ENCODE data around the gene CFAP119.
A peak's percentile ranks its signal among the peaks of the same experiment; 100 is the strongest.

Gene CFAP119

GRCh38 chr16:30755955-30756780, 5.7 kb downstream of the CFAP119 start:
- Histone ChIP-seq H3K9ac (ENCODE audit: low read depth, low read length) (no peak overlapping the region), H3K4me1 (ENCODE audit: control insufficient read depth, insufficient read depth, low read length) (no peaks in the 10 kb centered on the region), H3K36me3 (ENCODE audit: control insufficient read depth, insufficient read depth, low read length) (peaks cover 36% of the 10 kb centered on the region), H3K27me3 (ENCODE audit: control insufficient read depth, insufficient read depth, low read length) (no peaks in the 10 kb centered on the region), H3K9me3 (ENCODE audit: control insufficient read depth, insufficient read depth, low read length) (no peaks in the 10 kb centered on the region), H3K4me3 (ENCODE audit: low read depth, low read length) (no peak overlapping the region)

GRCh38 chr16:30753596-30753995, 8.3 kb downstream of the CFAP119 start:
- Histone ChIP-seq H3K9me3 (ENCODE audit: control insufficient read depth, insufficient read depth, low read length) (no peaks in the 10 kb centered on the region), H3K9ac (ENCODE audit: low read depth, low read length) (no peak overlapping the region), H3K4me1 (ENCODE audit: control insufficient read depth, insufficient read depth, low read length) (peaks cover 3% of the 10 kb centered on the region), H3K4me3 (ENCODE audit: low read depth, low read length) (no peak overlapping the region), H3K36me3 (ENCODE audit: control insufficient read depth, insufficient read depth, low read length) (peaks cover 31% of the 10 kb centered on the region), H3K27me3 (ENCODE audit: control insufficient read depth, insufficient read depth, low read length) (no peaks in the 10 kb centered on the region)

- H3K4me1 ChIP-seq (ENCODE audit: control insufficient read depth, insufficient read depth, low read length) = peaks cover 3% of the 10 kb centered on the region
- peaks cover 17% of the 10 kb centered on the region for H3K36me3 ChIP-seq (ENCODE audit: control insufficient read depth, insufficient read depth, low read length)
Observed at GRCh38 chr16:30750876-30751465, 10.9 kb downstream of the CFAP119 start.

GRCh38 chr16:30750201-30750600, 11.7 kb downstream of the CFAP119 start:
- Histone ChIP-seq H3K27me3 (ENCODE audit: control insufficient read depth, insufficient read depth, low read length) (no peaks in the 10 kb centered on the region), H3K9me3 (ENCODE audit: control insufficient read depth, insufficient read depth, low read length) (no peaks in the 10 kb centered on the region), H3K36me3 (ENCODE audit: control insufficient read depth, insufficient read depth, low read length) (peaks cover 17% of the 10 kb centered on the region), H3K4me1 (ENCODE audit: control insufficient read depth, insufficient read depth, low read length) (peaks cover 3% of the 10 kb centered on the region), H3K9ac (ENCODE audit: low read depth, low read length) (no peak overlapping the region), H3K4me3 (ENCODE audit: low read depth, low read length) (no peak overlapping the region)

More at GRCh38 chr16:30750876-30751465, 10.9 kb downstream of the CFAP119 start:
- Histone ChIP-seq H3K9me3 (ENCODE audit: control insufficient read depth, insufficient read depth, low read length) (no peaks in the 10 kb centered on the region), H3K9ac (ENCODE audit: low read depth, low read length) (no peak overlapping the region), H3K27me3 (ENCODE audit: control insufficient read depth, insufficient read depth, low read length) (no peaks in the 10 kb centered on the region), H3K4me3 (ENCODE audit: low read depth, low read length) (no peak overlapping the region)

GRCh38 chr16:30748634-30749445, 13.0 kb downstream of the CFAP119 start:
- peak overlapping the region; percentile 58 for H3K4me3 ChIP-seq (ENCODE audit: low read depth, low read length)
- H3K4me1 ChIP-seq (ENCODE audit: control insufficient read depth, insufficient read depth, low read length) = peaks cover 3% of the 10 kb centered on the region
- H3K27me3 ChIP-seq (ENCODE audit: control insufficient read depth, insufficient read depth, low read length) = no peaks in the 10 kb centered on the region
- no peaks in the 10 kb centered on the region for H3K9me3 ChIP-seq (ENCODE audit: control insufficient read depth, insufficient read depth, low read length)
- peaks cover 18% of the 10 kb centered on the region for H3K36me3 ChIP-seq (ENCODE audit: control insufficient read depth, insufficient read depth, low read length)
- no peak overlapping the region for H3K9ac ChIP-seq (ENCODE audit: low read depth, low read length)

GRCh38 chr16:30747799-30748633, 13.8 kb downstream of the CFAP119 start, which contains the start of gene PHKG2:
PHKG2 (plus strand) TSS chr16:30748425; CDS start chr16:30748821, 396 bp downstream.
- H3K9ac ChIP-seq (ENCODE audit: low read depth, low read length) = peak within 1 kb of the TSS; percentile 61
- H3K27me3 ChIP-seq (ENCODE audit: control insufficient read depth, insufficient read depth, low read length) = no peaks in the 10 kb centered on the region
- H3K4me1 ChIP-seq (ENCODE audit: control insufficient read depth, insufficient read depth, low read length) = peaks cover 3% of the 10 kb centered on the region
- no peaks in the 10 kb centered on the region for H3K9me3 ChIP-seq (ENCODE audit: control insufficient read depth, insufficient read depth, low read length)
- peaks cover 13% of the 10 kb centered on the region for H3K36me3 ChIP-seq (ENCODE audit: control insufficient read depth, insufficient read depth, low read length)
- H3K4me3 ChIP-seq (ENCODE audit: low read depth, low read length) = peak within 1 kb of the TSS; percentile 58

- H3K4me1 ChIP-seq (ENCODE audit: control insufficient read depth, insufficient read depth, low read length) = peaks cover 3% of the 10 kb centered on the region
- H3K9me3 ChIP-seq (ENCODE audit: control insufficient read depth, insufficient read depth, low read length) = no peaks in the 10 kb centered on the region
- peaks cover 13% of the 10 kb centered on the region for H3K36me3 ChIP-seq (ENCODE audit: control insufficient read depth, insufficient read depth, low read length)
- no peaks in the 10 kb centered on the region for H3K27me3 ChIP-seq (ENCODE audit: control insufficient read depth, insufficient read depth, low read length)
- H3K4me3 ChIP-seq (ENCODE audit: low read depth, low read length) = peak overlapping the region; percentile 58
- H3K9ac ChIP-seq (ENCODE audit: low read depth, low read length) = peak overlapping the region; percentile 61
Observed at GRCh38 chr16:30747331-30747730, 14.5 kb downstream of the CFAP119 start.

- Histone ChIP-seq H3K27me3 (ENCODE audit: control insufficient read depth, insufficient read depth, low read length) (no peaks in the 10 kb centered on the region), H3K9me3 (ENCODE audit: control insufficient read depth, insufficient read depth, low read length) (no peaks in the 10 kb centered on the region), H3K4me3 (ENCODE audit: low read depth, low read length) (no peak overlapping the region), H3K4me1 (ENCODE audit: control insufficient read depth, insufficient read depth, low read length) (peaks cover 3% of the 10 kb centered on the region), H3K36me3 (ENCODE audit: control insufficient read depth, insufficient read depth, low read length) (peaks cover 15% of the 10 kb centered on the region), H3K9ac (ENCODE audit: low read depth, low read length) (no peak overlapping the region)
Observed at GRCh38 chr16:30746638-30747175, 15.2 kb downstream of the CFAP119 start.

- peaks cover 8% of the 10 kb centered on the region for H3K36me3 ChIP-seq (ENCODE audit: control insufficient read depth, insufficient read depth, low read length)
- H3K9me3 ChIP-seq (ENCODE audit: control insufficient read depth, insufficient read depth, low read length) = no peaks in the 10 kb centered on the region
- H3K4me3 ChIP-seq (ENCODE audit: low read depth, low read length) = no peak overlapping the region
- H3K27me3 ChIP-seq (ENCODE audit: control insufficient read depth, insufficient read depth, low read length) = no peaks in the 10 kb centered on the region
- H3K9ac ChIP-seq (ENCODE audit: low read depth, low read length) = no peak overlapping the region
- peaks cover 3% of the 10 kb centered on the region for H3K4me1 ChIP-seq (ENCODE audit: control insufficient read depth, insufficient read depth, low read length)
Observed at GRCh38 chr16:30745082-30745481, 16.8 kb downstream of the CFAP119 start.

- H3K9me3 ChIP-seq (ENCODE audit: control insufficient read depth, insufficient read depth, low read length) = no peaks in the 10 kb centered on the region
- no peak overlapping the region for H3K9ac ChIP-seq (ENCODE audit: low read depth, low read length)
- no peaks in the 10 kb centered on the region for H3K4me1 ChIP-seq (ENCODE audit: control insufficient read depth, insufficient read depth, low read length)
- H3K4me3 ChIP-seq (ENCODE audit: low read depth, low read length) = no peak overlapping the region
- no peaks in the 10 kb centered on the region for H3K27me3 ChIP-seq (ENCODE audit: control insufficient read depth, insufficient read depth, low read length)
- peaks cover 13% of the 10 kb centered on the region for H3K36me3 ChIP-seq (ENCODE audit: control insufficient read depth, insufficient read depth, low read length)
Observed at GRCh38 chr16:30744183-30744582, 17.7 kb downstream of the CFAP119 start.

- H3K4me1 ChIP-seq (ENCODE audit: control insufficient read depth, insufficient read depth, low read length) = no peaks in the 10 kb centered on the region
Observed at GRCh38 chr16:30743716-30744115, 18.1 kb downstream of the CFAP119 start.

More at GRCh38 chr16:30743716-30744115, 18.1 kb downstream of the CFAP119 start:
- no peaks in the 10 kb centered on the region for H3K27me3 ChIP-seq (ENCODE audit: control insufficient read depth, insufficient read depth, low read length)
- no peak overlapping the region for H3K4me3 ChIP-seq (ENCODE audit: low read depth, low read length)
- peaks cover 17% of the 10 kb centered on the region for H3K36me3 ChIP-seq (ENCODE audit: control insufficient read depth, insufficient read depth, low read length)
- no peak overlapping the region for H3K9ac ChIP-seq (ENCODE audit: low read depth, low read length)
- H3K9me3 ChIP-seq (ENCODE audit: control insufficient read depth, insufficient read depth, low read length) = no peaks in the 10 kb centered on the region
